ENCODE data around the gene CREBBP. TPM values are rescaled to one million over a fixed set of nuclear protein-coding genes. Genes with fewer than 3 reads are reported as not detected.

Gene CREBBP
- total RNA-seq, 2 donors from 2014 or later: 82.2 to 143 TPM

DNA sequence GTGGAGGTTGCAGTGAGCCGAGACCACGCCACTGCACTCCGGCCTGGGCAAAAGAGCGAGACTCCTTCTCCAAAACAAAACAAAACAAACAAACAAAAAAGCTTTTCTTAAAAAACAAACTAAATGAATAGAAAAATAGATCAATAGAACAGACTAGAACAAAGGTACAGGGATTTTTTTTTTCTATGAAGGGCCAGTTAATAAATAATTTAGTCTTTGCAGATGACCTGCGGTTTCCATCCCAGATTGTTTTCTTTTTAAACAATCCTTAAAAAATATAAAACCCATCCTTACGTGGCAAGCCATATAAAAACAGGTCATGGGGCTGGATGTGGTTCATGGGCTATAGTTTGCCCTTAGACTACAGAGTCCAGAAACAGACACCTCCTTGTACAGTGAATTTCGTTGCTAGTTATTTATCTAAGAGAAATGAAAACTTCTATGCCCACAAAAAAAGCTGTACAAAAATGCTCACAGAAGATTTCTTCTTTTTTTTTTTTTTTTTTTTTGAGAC, 45.4 kb downstream of the CREBBP start:
- intact Hi-C loops (cut with DNase I): no loop called here
- Histone ChIP-seq H3K4me3 (no peak overlapping the region), H3K9me3 (no peaks in the 10 kb centered on the region), H3K4me1 (replicated peaks) (no peaks in the 10 kb centered on the region), H3K27ac (no peak overlapping the region), H3K36me3 (no peaks in the 10 kb centered on the region), H3K27me3 (replicated peaks; ENCODE audit: insufficient read depth) (no peaks in the 10 kb centered on the region)
- TF ChIP-seq, protein P1, sequence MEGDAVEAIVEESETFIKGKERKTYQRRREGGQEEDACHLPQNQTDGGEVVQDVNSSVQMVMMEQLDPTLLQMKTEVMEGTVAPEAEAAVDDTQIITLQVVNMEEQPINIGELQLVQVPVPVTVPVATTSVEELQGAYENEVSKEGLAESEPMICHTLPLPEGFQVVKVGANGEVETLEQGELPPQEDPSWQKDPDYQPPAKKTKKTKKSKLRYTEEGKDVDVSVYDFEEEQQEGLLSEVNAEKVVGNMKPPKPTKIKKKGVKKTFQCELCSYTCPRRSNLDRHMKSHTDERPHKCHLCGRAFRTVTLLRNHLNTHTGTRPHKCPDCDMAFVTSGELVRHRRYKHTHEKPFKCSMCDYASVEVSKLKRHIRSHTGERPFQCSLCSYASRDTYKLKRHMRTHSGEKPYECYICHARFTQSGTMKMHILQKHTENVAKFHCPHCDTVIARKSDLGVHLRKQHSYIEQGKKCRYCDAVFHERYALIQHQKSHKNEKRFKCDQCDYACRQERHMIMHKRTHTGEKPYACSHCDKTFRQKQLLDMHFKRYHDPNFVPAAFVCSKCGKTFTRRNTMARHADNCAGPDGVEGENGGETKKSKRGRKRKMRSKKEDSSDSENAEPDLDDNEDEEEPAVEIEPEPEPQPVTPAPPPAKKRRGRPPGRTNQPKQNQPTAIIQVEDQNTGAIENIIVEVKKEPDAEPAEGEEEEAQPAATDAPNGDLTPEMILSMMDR (IDR thresholded peaks at IDR 0.05): no peak
- no peak for TF ChIP-seq POLR2AphosphoS5 (IDR thresholded peaks at IDR 0.05)
- TF ChIP-seq POLR2A (IDR thresholded peaks at IDR 0.05): no peak
- DNase-seq (ENCODE audit: low spot score): no peak
- WGBS: 93% methylated on average over 7 of the region's 7 CpGs

DNA sequence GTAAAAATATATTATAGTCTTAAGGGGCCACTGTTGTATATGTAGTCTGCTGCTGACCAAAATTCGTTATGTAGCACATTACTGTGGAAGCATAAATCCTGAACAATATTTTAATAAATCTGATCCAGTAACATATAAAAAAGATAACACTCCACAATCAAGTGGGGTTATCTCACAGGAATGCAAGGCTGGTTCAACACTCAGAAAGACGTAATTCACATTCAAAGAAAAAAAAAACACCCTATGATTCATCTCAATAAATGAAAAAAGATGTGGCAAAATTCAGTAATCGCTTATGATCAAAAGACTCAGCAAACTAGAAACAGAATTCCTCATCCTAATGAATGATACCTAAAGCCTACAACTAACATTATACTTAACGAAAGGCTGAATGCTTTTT, 47.8 kb downstream of the CREBBP start:
- no peak for DNase-seq (ENCODE audit: low spot score)
- Histone ChIP-seq H3K36me3 (no peaks in the 10 kb centered on the region), H3K4me1 (replicated peaks) (no peaks in the 10 kb centered on the region), H3K27me3 (replicated peaks; ENCODE audit: insufficient read depth) (no peaks in the 10 kb centered on the region), H3K4me3 (no peak overlapping the region), H3K9me3 (no peaks in the 10 kb centered on the region), H3K27ac (no peak overlapping the region)
- WGBS: 95% methylated on average over 4 of the region's 4 CpGs
- TF ChIP-seq POLR2AphosphoS5 (IDR thresholded peaks at IDR 0.05) (no peak), POLR2A (IDR thresholded peaks at IDR 0.05) (no peak)
- TF ChIP-seq, protein P1 (IDR thresholded peaks at IDR 0.05): no peak
- intact Hi-C loops (cut with DNase I): no loop called here

DNA sequence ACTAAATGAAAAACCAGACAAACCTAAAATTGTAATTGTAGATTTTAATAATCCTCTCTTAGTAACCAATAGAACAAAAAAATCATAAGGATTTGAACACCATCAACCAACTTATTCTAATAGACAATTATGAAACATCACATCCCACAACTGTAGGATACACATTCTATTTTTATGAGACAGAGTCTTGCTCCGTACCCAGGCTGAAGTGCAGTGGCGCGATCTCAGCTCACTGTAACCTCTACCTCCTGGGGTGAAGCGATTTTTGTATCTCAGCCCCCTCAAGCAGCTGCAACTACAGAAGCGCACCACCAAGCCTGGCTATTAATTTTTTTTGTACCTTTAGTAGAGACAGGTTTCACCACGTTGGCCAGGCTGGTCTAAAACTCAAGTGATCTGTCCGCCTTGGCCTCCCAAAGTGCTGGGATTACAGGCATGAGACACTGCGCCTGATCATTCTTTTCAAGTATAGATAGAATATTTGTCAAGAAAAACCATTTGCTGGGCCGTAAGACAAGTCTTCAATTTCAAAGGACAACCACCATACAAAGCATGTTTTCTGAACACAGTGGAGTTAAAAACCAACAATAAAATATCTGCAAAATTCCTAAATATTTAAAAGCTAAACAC, 49.8 kb downstream of the CREBBP start:
- no peaks in the 10 kb centered on the region for H3K27me3 ChIP-seq (replicated peaks; ENCODE audit: insufficient read depth)
- intact Hi-C loops (cut with DNase I): no loop called here
- WGBS: 93% methylated on average over 9 of the region's 9 CpGs
- H3K4me1 ChIP-seq (replicated peaks): no peaks in the 10 kb centered on the region
- no peak for DNase-seq (ENCODE audit: low spot score)
- H3K36me3 ChIP-seq: no peaks in the 10 kb centered on the region
- TF ChIP-seq POLR2A (IDR thresholded peaks at IDR 0.05): no peak
- TF ChIP-seq, protein P1 (IDR thresholded peaks at IDR 0.05): no peak
- no peak for TF ChIP-seq POLR2AphosphoS5 (IDR thresholded peaks at IDR 0.05)
- H3K27ac ChIP-seq: no peak overlapping the region
- H3K9me3 ChIP-seq: no peaks in the 10 kb centered on the region
- no peak overlapping the region for H3K4me3 ChIP-seq

DNA sequence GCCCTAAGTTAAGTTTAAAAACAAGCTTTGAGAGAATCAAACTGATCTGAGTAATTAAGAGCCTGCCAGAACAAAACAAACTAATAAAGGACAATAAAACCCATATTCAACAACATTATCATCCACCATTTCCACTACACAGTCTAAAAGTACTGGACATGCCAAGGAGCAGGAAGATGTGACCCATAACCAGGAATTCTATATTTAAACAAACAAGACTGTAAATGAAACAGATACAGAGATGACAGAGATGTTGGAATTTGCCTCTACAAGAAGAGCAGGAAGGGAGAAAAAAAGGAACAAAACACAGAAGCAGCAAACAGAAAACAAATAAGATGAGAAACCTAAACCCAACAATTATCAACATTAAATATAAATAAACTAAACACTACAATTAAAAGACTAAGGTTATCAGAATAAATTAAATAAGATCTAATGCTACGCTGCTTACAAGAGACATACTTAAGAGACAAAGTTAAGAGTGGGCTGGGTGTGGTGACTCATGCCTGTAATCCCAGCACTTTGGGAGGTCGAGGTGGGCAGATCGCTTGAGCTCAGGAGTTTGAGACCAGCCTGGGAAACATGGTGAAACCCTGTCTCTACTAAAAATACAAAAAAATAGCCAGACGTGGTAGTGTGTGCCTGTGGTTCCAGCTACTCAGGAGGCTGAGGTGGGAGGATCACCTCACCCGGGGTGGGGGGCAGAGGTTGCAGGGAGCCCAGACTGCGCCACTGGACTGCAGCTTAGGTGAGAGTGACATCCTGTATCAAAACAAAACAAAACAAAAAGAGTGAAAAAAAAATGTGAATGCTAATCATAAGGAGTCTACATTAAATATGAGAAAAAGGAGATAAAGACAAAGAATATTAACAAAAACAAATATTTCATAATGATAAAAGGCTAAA, 50.6 kb downstream of the CREBBP start:
- H3K27ac ChIP-seq: no peak overlapping the region
- DNase-seq (ENCODE audit: low spot score): no peak
- no peaks in the 10 kb centered on the region for H3K27me3 ChIP-seq (replicated peaks; ENCODE audit: insufficient read depth)
- H3K9me3 ChIP-seq: no peaks in the 10 kb centered on the region
- no peak overlapping the region for H3K4me3 ChIP-seq
- intact Hi-C loops (cut with DNase I): no loop called here
- no peaks in the 10 kb centered on the region for H3K4me1 ChIP-seq (replicated peaks)
- no peaks in the 10 kb centered on the region for H3K36me3 ChIP-seq
- 91% methylated on average over 6 of the region's 6 CpGs for WGBS
- TF ChIP-seq POLR2A (IDR thresholded peaks at IDR 0.05) (no peak), POLR2AphosphoS5 (IDR thresholded peaks at IDR 0.05) (no peak)
- TF ChIP-seq, protein P1 (IDR thresholded peaks at IDR 0.05): no peak

Data from prostate gland (tissue), 2 donors.